ENCODE results near the gene DPP6. TPM values are rescaled to one million over a fixed set of nuclear protein-coding genes. Genes with fewer than 3 reads are reported as not detected.

Gene DPP6
- total RNA-seq, 2 donors from 2014 or later: not detected

DNA sequence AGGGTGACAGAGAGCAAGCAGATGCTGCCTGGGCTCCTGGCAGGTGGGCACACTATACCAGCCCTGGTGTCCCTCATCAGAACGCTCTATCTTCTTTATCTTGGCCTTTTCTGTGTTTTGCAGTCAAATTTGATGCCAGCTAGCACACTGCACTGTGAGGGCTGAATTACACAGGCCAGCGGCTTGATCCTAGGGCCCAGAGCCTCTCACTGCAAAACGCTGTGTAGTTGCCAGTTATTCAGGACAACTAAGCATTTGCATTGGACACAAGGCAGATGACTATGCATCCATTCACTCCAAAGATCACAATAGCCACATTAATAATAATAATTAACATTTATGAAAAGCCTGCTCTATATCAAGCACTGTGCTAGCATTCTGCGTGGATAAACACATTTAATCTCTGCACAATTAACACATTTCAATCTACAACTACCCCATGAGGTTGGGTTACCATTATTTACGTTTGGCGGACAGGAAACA, 850.4 kb downstream of the DPP6 start:
- no peaks in the 10 kb centered on the region for H3K27me3 Mint-ChIP-seq (ENCODE audit: low read depth)
- DNase-seq (no peak), ATAC-seq (replicated peaks in 1 of 2) (no peak)
- H3K4me3 Mint-ChIP-seq: no peak overlapping the region
- no peaks in the 10 kb centered on the region for H3K9me3 Mint-ChIP-seq
- H3K4me1 Mint-ChIP-seq (ENCODE audit: low read depth): no peaks in the 10 kb centered on the region
- no peaks in the 10 kb centered on the region for H3K36me3 Mint-ChIP-seq (ENCODE audit: insufficient read depth in 2 of 2)
- no peak overlapping the region for H3K27ac Mint-ChIP-seq

DNA sequence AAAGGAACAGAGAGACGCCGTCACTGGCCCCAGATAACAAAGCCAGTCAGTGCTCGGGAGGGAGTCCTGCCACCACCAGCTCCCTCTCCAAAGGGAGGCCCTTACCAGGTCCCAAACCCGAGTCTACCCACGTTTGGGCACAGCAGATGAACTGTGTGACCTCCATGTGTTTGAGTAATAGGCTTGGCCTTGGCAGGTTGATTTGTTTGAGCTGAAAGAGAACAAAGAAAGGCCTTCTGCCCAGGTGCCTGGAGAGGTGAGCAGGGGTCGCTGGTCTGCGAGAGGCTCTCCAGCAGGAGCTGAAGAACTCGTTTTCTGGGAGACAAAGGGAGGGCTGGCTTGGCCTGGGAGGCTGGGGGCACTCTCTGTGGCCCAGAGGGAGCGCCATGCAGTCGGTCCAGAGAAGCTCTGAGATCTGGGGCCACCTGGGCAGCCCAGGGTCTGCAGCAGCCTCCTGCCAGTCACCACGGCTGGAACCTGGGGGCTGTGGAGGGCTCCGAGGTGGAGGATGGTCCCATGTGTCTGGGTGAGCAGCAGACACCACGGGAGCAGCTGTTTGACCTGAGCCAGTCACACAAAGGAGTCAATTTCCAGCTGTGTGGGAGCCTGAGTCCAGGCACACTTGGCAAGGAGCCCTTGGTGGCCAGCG, 851.0 kb downstream of the DPP6 start:
- H3K9me3 Mint-ChIP-seq: no peaks in the 10 kb centered on the region
- H3K4me1 Mint-ChIP-seq (ENCODE audit: low read depth): no peaks in the 10 kb centered on the region
- no peak overlapping the region for H3K27ac Mint-ChIP-seq
- DNase-seq (no peak), ATAC-seq (replicated peaks in 1 of 2) (no peak)
- no peaks in the 10 kb centered on the region for H3K36me3 Mint-ChIP-seq (ENCODE audit: insufficient read depth in 2 of 2)
- H3K4me3 Mint-ChIP-seq: no peak overlapping the region
- H3K27me3 Mint-ChIP-seq (ENCODE audit: low read depth): no peaks in the 10 kb centered on the region

DNA sequence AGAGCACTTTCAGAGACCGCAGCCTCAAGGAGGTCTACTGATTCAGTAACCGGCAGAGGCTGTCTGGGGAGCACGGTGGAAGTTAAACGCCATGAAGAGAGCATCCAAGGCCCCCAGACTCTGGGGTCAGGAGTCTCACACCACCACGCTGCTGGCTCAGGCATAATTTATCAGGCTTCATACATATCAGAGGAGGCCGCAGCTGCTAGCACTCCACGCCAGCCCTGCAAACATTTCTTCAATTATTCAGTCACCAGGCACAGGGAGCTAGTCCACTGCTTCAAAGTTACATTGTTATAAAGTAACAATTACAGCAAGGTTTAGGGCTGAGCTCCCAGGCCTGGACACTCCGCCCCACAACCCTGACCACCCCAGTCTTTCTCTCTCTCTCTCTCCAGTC, 852.9 kb downstream of the DPP6 start:
- H3K4me1 Mint-ChIP-seq (ENCODE audit: low read depth): no peaks in the 10 kb centered on the region
- no peak overlapping the region for H3K4me3 Mint-ChIP-seq
- no peaks in the 10 kb centered on the region for H3K9me3 Mint-ChIP-seq
- H3K27ac Mint-ChIP-seq: no peak overlapping the region
- no peaks in the 10 kb centered on the region for H3K36me3 Mint-ChIP-seq (ENCODE audit: insufficient read depth in 2 of 2)
- peaks cover 5% of the 10 kb centered on the region for H3K27me3 Mint-ChIP-seq (ENCODE audit: low read depth)
- ATAC-seq (replicated peaks in 1 of 2): no peak
- no peak for DNase-seq

DNA sequence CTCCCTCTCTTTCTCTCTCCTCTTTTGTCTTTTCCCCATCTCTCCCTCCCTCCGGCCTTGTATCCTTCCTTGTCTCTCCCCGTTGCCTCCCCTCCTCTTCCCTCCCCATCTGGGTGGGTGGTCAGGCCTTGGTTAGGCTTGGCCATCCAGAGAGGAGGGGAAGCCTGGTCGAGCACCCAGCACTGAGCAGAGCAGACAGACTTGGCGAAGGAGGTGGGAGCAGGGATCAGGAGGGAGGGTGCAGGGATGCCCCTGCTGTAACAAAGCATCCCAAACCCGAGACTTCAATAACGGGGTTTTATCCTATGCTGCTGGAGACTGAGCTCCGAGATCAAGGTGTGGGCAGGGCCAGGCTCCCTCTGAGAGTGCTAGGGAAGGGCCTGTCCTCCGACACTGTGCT, 853.4 kb downstream of the DPP6 start:
- DNase-seq (no peak), ATAC-seq (replicated peaks in 1 of 2) (no peak)
- Mint-ChIP-seq H3K4me3 (no peak overlapping the region), H3K27me3 (ENCODE audit: low read depth) (peaks cover 5% of the 10 kb centered on the region), H3K4me1 (ENCODE audit: low read depth) (no peaks in the 10 kb centered on the region), H3K27ac (no peak overlapping the region), H3K9me3 (no peaks in the 10 kb centered on the region), H3K36me3 (ENCODE audit: insufficient read depth in 2 of 2) (no peaks in the 10 kb centered on the region)

DNA sequence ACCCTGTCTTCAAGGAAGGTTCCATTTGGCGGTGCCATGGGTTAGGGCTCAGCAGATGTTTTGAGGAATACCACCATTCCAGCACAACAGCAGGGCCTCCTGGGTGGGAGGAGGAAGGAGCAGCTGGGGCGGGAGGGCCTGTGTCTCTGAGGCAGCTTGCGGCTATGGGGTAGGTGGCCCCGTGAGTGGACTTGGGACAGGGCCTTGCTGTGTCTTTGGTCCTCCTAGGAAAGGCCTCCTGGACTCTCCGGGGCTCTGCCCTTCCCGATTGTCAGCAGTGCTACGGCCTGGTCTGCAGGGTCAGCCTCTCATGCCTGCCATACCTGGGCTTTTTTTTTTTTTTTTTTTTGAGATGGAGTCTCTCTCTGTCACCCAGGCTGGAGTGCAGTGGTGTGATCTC, 854.0 kb downstream of the DPP6 start:
- Mint-ChIP-seq H3K27ac (no peak overlapping the region), H3K36me3 (ENCODE audit: insufficient read depth in 2 of 2) (peaks cover 0 to 2% of the 10 kb centered on the region in 2 donors), H3K4me3 (no peak overlapping the region), H3K9me3 (no peaks in the 10 kb centered on the region), H3K4me1 (ENCODE audit: low read depth) (no peaks in the 10 kb centered on the region), H3K27me3 (ENCODE audit: low read depth) (peaks cover 5% of the 10 kb centered on the region)
- DNase-seq (no peak), ATAC-seq (replicated peaks in 1 of 2) (no peak)

DNA sequence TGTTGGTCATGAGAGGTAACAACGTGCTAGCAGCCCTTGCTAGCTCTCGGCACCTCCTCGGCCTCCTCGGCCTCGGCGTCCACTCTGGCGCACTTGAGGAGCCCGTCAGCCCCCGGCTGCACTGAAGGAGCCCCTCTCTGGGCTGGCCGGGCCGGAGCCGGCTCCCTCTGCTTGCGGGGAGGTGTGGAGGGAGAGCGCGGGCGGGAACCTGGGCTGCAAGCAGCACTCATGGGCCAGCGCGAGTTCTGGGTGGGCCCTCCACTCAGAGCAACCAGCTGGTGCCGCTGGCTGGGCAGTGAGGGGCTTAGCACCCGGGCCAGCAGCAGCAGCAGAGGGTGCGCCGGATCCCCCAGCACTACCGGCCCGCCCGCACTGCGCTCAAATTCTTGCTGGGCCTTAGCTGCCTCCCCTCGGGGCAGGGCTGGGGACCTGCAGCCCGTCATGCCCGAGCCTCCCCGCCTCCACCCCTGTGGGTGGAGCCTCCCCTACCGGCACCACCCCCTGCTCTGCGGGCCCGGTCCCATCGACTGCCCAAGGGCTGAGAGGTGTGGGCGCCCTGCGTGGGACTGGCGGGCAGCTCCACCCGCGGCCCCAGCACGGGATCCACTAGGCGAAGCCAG, 854.6 kb downstream of the DPP6 start:
- Mint-ChIP-seq H3K4me3 (no peak overlapping the region), H3K27ac (no peak overlapping the region), H3K36me3 (ENCODE audit: insufficient read depth in 2 of 2) (peaks cover 0 to 5% of the 10 kb centered on the region in 2 donors), H3K9me3 (no peaks in the 10 kb centered on the region), H3K27me3 (ENCODE audit: low read depth) (peaks cover 5% of the 10 kb centered on the region), H3K4me1 (ENCODE audit: low read depth) (no peaks in the 10 kb centered on the region)
- DNase-seq (no peak), ATAC-seq (replicated peaks in 1 of 2) (no peak)

DNA sequence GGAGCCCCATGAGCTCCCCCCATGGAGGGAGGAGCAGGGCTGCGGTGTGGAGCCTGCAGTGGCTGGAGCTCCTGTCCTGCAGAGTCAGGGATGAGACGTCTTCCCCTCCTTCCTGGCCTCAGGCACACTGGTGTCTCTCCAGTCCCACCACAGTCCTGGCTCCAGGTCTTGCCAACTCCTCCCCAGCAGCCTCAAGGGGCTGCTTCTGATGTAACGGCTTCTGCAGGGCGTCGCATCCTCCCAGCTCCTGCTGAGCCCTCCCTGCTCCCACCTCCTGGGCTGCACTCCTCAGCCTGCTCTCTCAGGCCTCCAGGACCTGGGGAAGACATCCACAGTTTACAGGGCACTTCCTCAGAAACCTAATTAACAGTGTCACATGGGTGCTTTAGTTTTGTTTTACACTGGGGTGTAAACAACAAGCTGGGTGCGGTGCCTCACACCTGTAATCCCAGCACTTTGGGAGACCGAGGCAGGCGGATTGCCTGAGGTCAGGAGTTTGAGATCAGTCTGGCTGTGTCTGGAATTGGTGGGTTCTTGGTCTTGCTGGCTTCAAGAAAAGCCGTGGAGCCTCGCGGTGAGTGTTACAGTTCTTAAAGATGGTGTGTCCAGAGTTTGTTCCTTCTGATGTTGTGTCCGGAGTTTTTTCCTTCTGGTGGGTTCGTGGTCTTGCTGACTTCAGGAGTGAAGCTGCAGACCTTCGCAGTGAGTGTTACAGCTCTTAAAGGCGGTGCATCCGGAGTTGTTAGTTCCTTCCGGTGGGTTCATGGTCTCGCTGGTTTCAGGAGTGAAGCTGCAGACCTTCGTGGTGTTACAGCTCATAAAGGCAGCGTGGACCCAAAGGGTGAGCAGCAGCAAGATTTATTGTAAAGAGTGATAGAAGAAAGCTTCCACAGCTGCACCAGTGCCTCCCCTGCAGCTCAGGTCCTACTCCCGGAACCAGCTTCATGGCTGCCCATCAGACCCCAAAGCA, 855.7 kb downstream of the DPP6 start:
- ATAC-seq (replicated peaks in 1 of 2) (no peak), DNase-seq (no peak)
- Mint-ChIP-seq H3K4me3 (no peak overlapping the region), H3K9me3 (no peaks in the 10 kb centered on the region), H3K36me3 (ENCODE audit: insufficient read depth in 2 of 2) (peaks cover 0 to 5% of the 10 kb centered on the region in 2 donors), H3K27me3 (ENCODE audit: low read depth) (peaks cover 10% of the 10 kb centered on the region), H3K27ac (no peak overlapping the region), H3K4me1 (ENCODE audit: low read depth) (no peaks in the 10 kb centered on the region)

DNA sequence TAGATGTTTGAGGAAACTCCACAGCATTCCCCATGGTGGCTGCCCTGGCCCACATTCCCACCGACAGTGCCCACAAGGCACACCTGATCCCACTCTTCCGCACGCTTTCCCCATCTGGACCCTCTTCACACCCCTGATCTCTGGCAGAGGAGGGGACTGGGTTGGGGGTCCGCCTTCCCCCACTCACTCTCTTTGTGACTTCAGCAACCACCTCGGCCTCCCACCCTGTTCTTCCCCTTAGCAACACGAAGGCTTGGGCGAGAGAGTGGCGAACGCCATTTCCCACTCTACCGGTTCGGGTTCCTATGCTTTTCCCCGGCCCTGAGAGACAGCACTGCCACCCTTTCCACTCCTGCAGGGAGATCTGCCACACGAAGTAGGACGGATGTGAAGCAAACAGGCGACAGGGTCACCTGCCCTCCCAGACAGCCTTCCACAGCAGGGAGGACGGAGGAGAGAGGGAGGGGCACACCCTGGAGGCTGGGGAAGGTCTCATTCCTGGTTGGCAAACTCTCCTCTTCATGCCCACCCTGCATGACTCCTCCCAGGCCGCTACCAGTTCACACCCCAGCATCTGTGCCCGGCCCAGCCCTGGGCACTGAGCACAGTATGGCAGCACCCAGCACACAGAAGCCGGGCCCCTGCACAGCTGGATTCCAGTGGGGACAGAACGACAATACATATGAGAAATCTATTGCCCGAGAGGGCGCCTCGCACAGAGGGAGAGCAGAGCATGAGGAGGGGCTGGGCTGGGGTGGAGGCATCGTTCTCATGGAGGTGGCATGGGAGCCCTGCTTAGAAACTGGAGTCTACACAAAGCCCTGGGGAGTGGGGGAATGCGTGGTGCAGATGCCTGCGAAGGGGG, 857.3 kb downstream of the DPP6 start:
- H3K9me3 Mint-ChIP-seq: no peaks in the 10 kb centered on the region

DNA sequence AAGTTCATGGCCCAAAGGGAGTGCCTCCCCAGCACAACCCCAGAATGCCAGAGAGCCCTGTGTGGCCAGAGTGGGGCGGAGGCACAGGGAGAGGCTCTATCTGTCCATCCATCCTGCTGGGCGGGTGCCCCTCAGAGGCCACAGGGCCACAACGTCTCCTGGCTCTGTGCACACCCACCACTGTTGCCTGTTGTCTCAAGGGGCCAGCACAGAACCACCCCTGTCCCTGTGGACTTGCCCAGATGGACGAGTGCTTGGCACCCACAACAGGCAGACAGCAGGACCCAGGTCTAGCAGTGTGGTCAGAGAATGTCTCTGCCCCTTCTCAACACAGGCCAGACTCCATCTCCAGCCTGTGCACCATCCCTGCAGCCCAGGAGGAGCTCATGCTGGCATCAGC, 857.9 kb downstream of the DPP6 start:
- no peak overlapping the region for H3K27ac Mint-ChIP-seq
- DNase-seq (no peak), ATAC-seq (replicated peaks in 1 of 2) (no peak)
- H3K4me3 Mint-ChIP-seq: no peak overlapping the region
- H3K9me3 Mint-ChIP-seq: no peaks in the 10 kb centered on the region
- H3K27me3 Mint-ChIP-seq (ENCODE audit: low read depth): peaks cover 16% of the 10 kb centered on the region
- peaks cover 0 to 5% of the 10 kb centered on the region in 2 donors for H3K36me3 Mint-ChIP-seq (ENCODE audit: insufficient read depth in 2 of 2)
- peaks cover 7% of the 10 kb centered on the region for H3K4me1 Mint-ChIP-seq (ENCODE audit: low read depth)

More for the DNA sequence above, 857.3 kb downstream of the DPP6 start:
- ATAC-seq (replicated peaks in 1 of 2): no peak
- DNase-seq: no peak
- H3K36me3 Mint-ChIP-seq (ENCODE audit: insufficient read depth in 2 of 2): peaks cover 0 to 5% of the 10 kb centered on the region in 2 donors
- H3K4me1 Mint-ChIP-seq (ENCODE audit: low read depth): peaks cover 7% of the 10 kb centered on the region
- H3K4me3 Mint-ChIP-seq: no peak overlapping the region
- H3K27ac Mint-ChIP-seq: no peak overlapping the region
- peaks cover 16% of the 10 kb centered on the region for H3K27me3 Mint-ChIP-seq (ENCODE audit: low read depth)

DNA sequence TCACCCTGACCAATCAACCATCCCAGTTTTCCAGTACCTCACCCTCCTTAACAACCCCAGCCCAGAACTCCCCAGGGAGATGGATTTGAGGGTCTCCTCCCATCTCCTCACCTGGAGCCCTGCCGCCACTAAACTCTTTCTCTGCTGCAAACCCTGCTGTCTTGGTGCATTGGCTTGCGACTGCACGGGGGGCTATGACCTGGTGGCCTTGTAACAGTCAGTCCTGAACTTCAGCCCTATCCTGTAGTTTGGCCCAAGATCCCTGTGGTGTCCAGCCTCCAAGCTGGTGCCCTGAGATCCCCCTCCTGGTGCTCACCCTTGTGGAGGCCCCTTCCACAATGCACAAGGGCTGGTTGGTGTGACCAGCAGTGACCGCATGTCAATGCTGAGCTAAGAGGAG, 858.8 kb downstream of the DPP6 start:
- no peak overlapping the region for H3K4me3 Mint-ChIP-seq
- peaks cover 0 to 5% of the 10 kb centered on the region in 2 donors for H3K36me3 Mint-ChIP-seq (ENCODE audit: insufficient read depth in 2 of 2)
- ATAC-seq (replicated peaks in 1 of 2): no peak
- peaks cover 7% of the 10 kb centered on the region for H3K4me1 Mint-ChIP-seq (ENCODE audit: low read depth)
- H3K9me3 Mint-ChIP-seq: no peaks in the 10 kb centered on the region
- H3K27ac Mint-ChIP-seq: no peak overlapping the region
- DNase-seq: no peak
- peaks cover 16% of the 10 kb centered on the region for H3K27me3 Mint-ChIP-seq (ENCODE audit: low read depth)

DNA sequence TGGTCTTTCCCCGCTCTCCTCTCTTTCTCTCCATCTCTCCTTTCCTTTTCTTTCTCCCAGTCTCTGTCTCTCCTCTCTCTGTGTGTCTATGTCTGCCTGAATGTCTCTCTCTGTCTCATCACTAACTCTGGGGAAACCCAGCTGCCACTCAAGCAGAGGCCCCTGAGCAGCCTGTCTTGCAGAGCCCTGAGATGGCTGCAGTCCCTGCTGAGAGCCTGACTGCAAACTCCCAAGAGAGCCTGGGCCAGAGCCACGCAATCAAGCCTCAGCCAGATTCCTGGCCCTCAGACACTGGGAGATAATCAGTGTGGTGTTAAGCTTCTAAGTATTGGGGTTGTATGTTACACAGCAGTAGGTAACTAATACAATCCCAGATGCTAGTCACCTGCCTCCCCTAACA, 859.2 kb downstream of the DPP6 start:
- Mint-ChIP-seq H3K27me3 (ENCODE audit: low read depth) (peaks cover 16% of the 10 kb centered on the region), H3K4me1 (ENCODE audit: low read depth) (peaks cover 7% of the 10 kb centered on the region), H3K9me3 (no peaks in the 10 kb centered on the region), H3K36me3 (ENCODE audit: insufficient read depth in 2 of 2) (peaks cover 0 to 5% of the 10 kb centered on the region in 2 donors), H3K4me3 (no peak overlapping the region), H3K27ac (no peak overlapping the region)
- ATAC-seq (replicated peaks in 1 of 2) (no peak), DNase-seq (no peak)

DNA sequence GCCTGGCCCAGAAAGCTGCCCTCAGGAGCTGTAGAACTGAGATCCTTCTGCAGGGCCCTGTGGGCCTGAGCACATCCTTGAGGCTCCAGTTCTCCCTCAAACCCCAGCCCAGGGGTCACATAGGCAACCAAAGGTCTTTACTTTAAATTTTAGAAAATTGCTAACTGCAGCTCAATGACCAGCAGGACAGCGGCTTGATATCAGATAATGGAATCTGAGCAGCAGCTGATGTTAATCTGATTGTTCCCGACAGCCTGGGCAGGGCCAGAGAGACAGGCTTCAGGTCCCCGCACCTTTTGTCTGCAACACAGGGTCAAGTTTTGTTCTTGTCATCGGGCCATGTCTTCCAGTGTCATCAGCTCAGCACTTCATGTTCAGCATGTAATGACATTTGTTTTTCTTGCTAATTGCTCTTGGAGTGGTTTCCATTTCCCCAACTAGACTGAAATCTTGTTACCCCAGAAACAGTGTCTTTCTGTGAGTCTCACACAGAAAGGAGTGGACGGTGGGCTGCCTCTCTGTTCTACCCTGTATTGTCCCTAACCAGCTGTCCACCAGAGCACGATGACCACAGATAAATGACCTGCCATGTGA, 859.8 kb downstream of the DPP6 start:
- H3K27ac Mint-ChIP-seq: no peak overlapping the region
- DNase-seq: no peak
- peaks cover 0 to 5% of the 10 kb centered on the region in 2 donors for H3K36me3 Mint-ChIP-seq (ENCODE audit: insufficient read depth in 2 of 2)
- no peak overlapping the region for H3K4me3 Mint-ChIP-seq
- H3K4me1 Mint-ChIP-seq (ENCODE audit: low read depth): peaks cover 7% of the 10 kb centered on the region
- no peaks in the 10 kb centered on the region for H3K9me3 Mint-ChIP-seq
- no peak for ATAC-seq (replicated peaks in 1 of 2)
- peaks cover 16% of the 10 kb centered on the region for H3K27me3 Mint-ChIP-seq (ENCODE audit: low read depth)
